GM18526 (cell line): ENCODE results near the gene ABHD17B.

Experiments
- POLR2A ChIP-seq: IDR thresholded peaks from 3 replicates; pipeline ENCODE4 v1.6.1; 2011; ENCODE audit not compliant: insufficient read length; ENCODE audit errors: extremely low read depth

ABHD17B gene

GRCh38 chr9:71920456-71921189 lies 9.6 kb upstream of the ABHD17B start:
- TF ChIP-seq POLR2A, result no peak

GRCh38 chr9:71918419-71918818 lies 7.4 kb upstream of the ABHD17B start:
- no peak for TF ChIP-seq POLR2A

- TF ChIP-seq POLR2A, result no peak
Observed at GRCh38 chr9:71916834-71917534, 6.0 kb upstream of the ABHD17B start.

- TF ChIP-seq POLR2A, result no peak
Observed at GRCh38 chr9:71915495-71915894, 4.5 kb upstream of the ABHD17B start.

GRCh38 chr9:71911908-71912335 lies 929 bp upstream of the ABHD17B start:
- no peak for TF ChIP-seq POLR2A

- no peak for TF ChIP-seq POLR2A
Observed at GRCh38 chr9:71910650-71911060, 338 bp downstream of the ABHD17B start.

GRCh38 chr9:71909887-71910649 lies 925 bp downstream of the ABHD17B start:
- TF ChIP-seq POLR2A, result no peak

GRCh38 chr9:71908825-71909224 lies 2.2 kb downstream of the ABHD17B start:
- TF ChIP-seq POLR2A, result no peak

- TF ChIP-seq POLR2A, result no peak
Observed at GRCh38 chr9:71904076-71904475, 6.9 kb downstream of the ABHD17B start.

- no peak for TF ChIP-seq POLR2A
Observed at GRCh38 chr9:71901695-71902597, 9.0 kb downstream of the ABHD17B start.

- TF ChIP-seq POLR2A, result no peak
Observed at GRCh38 chr9:71897577-71897976, 13.4 kb downstream of the ABHD17B start.

- TF ChIP-seq POLR2A, result no peak
Observed at GRCh38 chr9:71896761-71897160, 14.2 kb downstream of the ABHD17B start.

GRCh38 chr9:71895955-71896354 lies 15.0 kb downstream of the ABHD17B start:
- no peak for TF ChIP-seq POLR2A

GRCh38 chr9:71895117-71895516 lies 15.9 kb downstream of the ABHD17B start:
- TF ChIP-seq POLR2A, result no peak
